HAP-1 (cell line): ENCODE data around the gene NPIPA8.
"Not testable (repeated sequence)": the region's sequence is repeated elsewhere in the genome, so short reads cannot be mapped to it uniquely, and the experiment has no call there.

Experiments
- DNase-seq, 2 experiments: peaks; one replicate each; pipeline ENCODE4 v3.0.0-alpha.2; 2016 to 2020; ENCODE audit warnings: low spot score in 2 of 2
- H3K27me3 ChIP-seq: fragments of 250-450 bp; sonication (Bioruptor Pico); 2 replicates; pipeline ENCODE4 v1.5.1; 2020; ENCODE audit warnings: low read depth, mild to moderate bottlenecking, moderate library complexity
- H3K36me3 ChIP-seq: fragments of 250-450 bp; sonication (Bioruptor Pico); replicated peaks from 2 replicates; pipeline ENCODE4 v1.5.1; 2020; ENCODE audit warnings: mild to moderate bottlenecking
- H3K4me1 ChIP-seq: fragments of 250-450 bp; sonication (Bioruptor Pico); 2 replicates; pipeline ENCODE4 v1.5.1; 2020; ENCODE audit warnings: mild to moderate bottlenecking
- H3K4me3 ChIP-seq: fragments of 250-450 bp; sonication (Bioruptor Pico); 2 replicates; pipeline ENCODE4 v1.5.1; 2020; ENCODE audit warnings: mild to moderate bottlenecking, moderate library complexity
- H3K9me3 ChIP-seq: fragments of 250-450 bp; sonication (Bioruptor Pico); 2 replicates; pipeline ENCODE4 v1.5.1; 2020; ENCODE audit warnings: mild to moderate bottlenecking, moderate library complexity
- in situ Hi-C: fragments of 300-500 bp; cut with MboI; formaldehyde crosslinking; loops from 3 replicates; pipeline ENCODE4 v1.14.3; 2020; ENCODE audit warnings: low sequenced_read_pairs, inconsistent platforms, mixed read lengths

Gene NPIPA8

GRCh38 chr16:18303059-18303706, 33.4 kb downstream of the NPIPA8 start:
- in situ Hi-C loops, H3K4me3 ChIP-seq, H3K36me3 ChIP-seq, H3K9me3 ChIP-seq, DNase-seq, H3K4me1 ChIP-seq, H3K27me3 ChIP-seq: not testable (repeated sequence)

GRCh38 chr16:18297714-18298113, 38.8 kb downstream of the NPIPA8 start:
- H3K9me3 ChIP-seq, H3K36me3 ChIP-seq, in situ Hi-C loops, H3K4me1 ChIP-seq, H3K4me3 ChIP-seq, DNase-seq, H3K27me3 ChIP-seq: not testable (repeated sequence)

- DNase-seq, H3K36me3 ChIP-seq, H3K4me1 ChIP-seq, in situ Hi-C loops, H3K27me3 ChIP-seq, H3K4me3 ChIP-seq, H3K9me3 ChIP-seq: not testable (repeated sequence)
Measured at GRCh38 chr16:18296931-18297330, 39.6 kb downstream of the NPIPA8 start.

GRCh38 chr16:18294371-18294770, 42.2 kb downstream of the NPIPA8 start:
- in situ Hi-C loops, H3K36me3 ChIP-seq, H3K4me1 ChIP-seq, DNase-seq, H3K4me3 ChIP-seq, H3K9me3 ChIP-seq, H3K27me3 ChIP-seq: not testable (repeated sequence)

GRCh38 chr16:18293337-18293956, 43.1 kb downstream of the NPIPA8 start:
- H3K4me3 ChIP-seq, H3K9me3 ChIP-seq, H3K4me1 ChIP-seq, H3K36me3 ChIP-seq, DNase-seq, in situ Hi-C loops, H3K27me3 ChIP-seq: not testable (repeated sequence)

DNA sequence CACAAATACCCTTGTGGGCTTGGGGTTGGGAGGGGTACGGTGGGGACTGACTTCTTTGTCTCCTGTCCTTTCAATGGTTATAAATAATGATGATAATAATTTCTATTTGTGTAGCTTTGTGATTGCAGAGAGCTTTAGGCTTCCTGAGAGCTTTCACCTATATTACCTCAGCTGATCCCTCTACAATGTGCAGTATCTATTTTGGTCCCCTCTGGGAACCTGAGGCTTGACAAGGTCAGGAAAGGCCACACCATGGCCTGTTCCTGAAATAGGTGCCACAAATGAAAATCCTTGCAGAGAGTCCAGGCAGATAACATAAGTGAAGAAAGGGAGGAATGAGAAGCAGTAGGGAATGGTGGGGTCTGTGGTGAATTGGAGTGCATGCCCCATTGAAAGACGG, 45.6 kb downstream of the NPIPA8 start:
- H3K9me3 ChIP-seq, H3K4me1 ChIP-seq, H3K36me3 ChIP-seq, in situ Hi-C loops, H3K27me3 ChIP-seq, DNase-seq, H3K4me3 ChIP-seq: not testable (repeated sequence)

- H3K9me3 ChIP-seq, in situ Hi-C loops, H3K27me3 ChIP-seq, H3K36me3 ChIP-seq, H3K4me1 ChIP-seq, H3K4me3 ChIP-seq, DNase-seq: not testable (repeated sequence)
Measured at GRCh38 chr16:18286342-18286741, 50.2 kb downstream of the NPIPA8 start.

DNA sequence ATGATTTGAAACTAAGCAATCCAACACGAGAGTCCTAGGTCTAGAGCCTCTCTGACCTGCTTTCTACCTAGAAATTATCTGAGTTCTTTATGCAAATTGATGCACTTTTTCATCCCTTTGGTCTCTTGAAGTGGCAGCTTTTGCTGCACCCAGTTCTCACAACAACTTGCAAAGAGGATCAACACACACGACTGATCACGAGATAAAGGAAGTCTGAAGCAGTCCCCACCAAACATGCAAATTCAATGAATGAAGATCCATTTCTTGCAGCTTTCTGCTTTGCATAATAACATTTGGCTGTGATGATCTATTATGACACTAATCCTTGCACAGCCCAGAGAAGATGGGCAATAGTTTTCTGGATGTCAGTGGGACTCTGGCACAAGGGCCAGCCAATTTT, 56.2 kb downstream of the NPIPA8 start:
- DNase-seq, in situ Hi-C loops, H3K4me3 ChIP-seq, H3K9me3 ChIP-seq, H3K27me3 ChIP-seq, H3K36me3 ChIP-seq, H3K4me1 ChIP-seq: not testable (repeated sequence)

DNA sequence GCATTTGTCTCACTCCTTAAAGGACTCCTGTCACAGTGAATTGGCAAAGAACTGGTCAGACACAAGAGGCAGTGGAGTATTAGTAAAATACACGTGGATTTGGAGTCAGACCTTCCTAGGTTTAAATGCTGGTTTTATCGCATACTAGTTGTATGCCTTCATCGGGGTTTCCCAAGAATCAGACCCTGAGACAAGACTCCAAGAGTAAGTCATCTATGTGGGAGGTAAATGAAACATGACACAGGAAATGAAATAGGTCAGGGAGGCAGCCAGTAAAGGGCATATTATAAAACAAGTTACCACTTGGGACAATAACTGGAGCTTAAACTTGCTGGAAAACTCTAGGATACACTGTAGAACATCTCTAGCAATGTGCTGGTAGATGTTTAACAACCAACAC, 59.8 kb downstream of the NPIPA8 start:
- H3K9me3 ChIP-seq, H3K36me3 ChIP-seq, H3K4me3 ChIP-seq, DNase-seq, in situ Hi-C loops, H3K27me3 ChIP-seq, H3K4me1 ChIP-seq: not testable (repeated sequence)

GRCh38 chr16:18270171-18270570, 66.4 kb downstream of the NPIPA8 start:
- H3K36me3 ChIP-seq, H3K4me3 ChIP-seq, H3K4me1 ChIP-seq, H3K27me3 ChIP-seq, DNase-seq, H3K9me3 ChIP-seq, in situ Hi-C loops: not testable (repeated sequence)
